H1 (cell line): ENCODE results near the gene OR6Q1. TPM values are rescaled to one million over a fixed set of nuclear protein-coding genes. Genes with fewer than 3 reads are reported as not detected.
A peak's percentile ranks its signal among the peaks of the same experiment; 100 is the strongest.

ENCODE experiments used
- CTCF ChIA-PET: fragments of 300-600 bp; sonication (Branson Sonifier 250); formaldehyde crosslinking; loops from one replicate; lab custom pipeline; 2021; ENCODE audit not compliant: partially characterized antibody; lab: Charles Lee
- POLR2A ChIA-PET: fragments of 300-600 bp; sonication (Branson Sonifier 250); formaldehyde crosslinking; loops from one replicate; lab custom pipeline; 2021; ENCODE audit warnings: inconsistent platforms; ENCODE audit not compliant: partially characterized antibody; lab: Charles Lee
- DNase-seq, 2 experiments: peaks; one replicate each; pipeline versions ENCODE4 v3.0.0 to v3.0.0-alpha.2; 2010 to 2022; ENCODE audit warnings: low spot score in 2 of 2, low read depth in 1 of 2, mixed read lengths in 1 of 2
- FAIRE-seq: peaks from 2 replicates; lab custom pipeline; 2011; peaks lifted over from hg19 to GRCh38; lab: Jason Lieb, UNC
- H2AFZ ChIP-seq: 2 replicates; pipeline ENCODE4 v1.8.1; 2012; ENCODE audit warnings: low read length, inconsistent platforms
- H2AK5ac ChIP-seq: 2 replicates; pipeline ENCODE4 v1.6.1; 2013; ENCODE audit warnings: low read depth, low read length
- H2BK120ac ChIP-seq: replicated peaks from 2 replicates; pipeline ENCODE3; 2013; ENCODE audit warnings: low read depth, low read length, inconsistent platforms
- H2BK12ac ChIP-seq: 2 replicates; pipeline ENCODE4 v1.6.1; 2013; ENCODE audit warnings: low read depth, low read length
- H2BK15ac ChIP-seq: 2 replicates; pipeline ENCODE4 v1.6.1; 2013; ENCODE audit warnings: low read length
- H2BK20ac ChIP-seq: 2 replicates; pipeline ENCODE4 v1.6.1; 2013; ENCODE audit warnings: low read length
- H2BK5ac ChIP-seq: 2 replicates; pipeline ENCODE4 v1.6.1; 2013; ENCODE audit warnings: low read depth, low read length
- H3K14ac ChIP-seq: 2 replicates; pipeline ENCODE4 v1.6.1; 2013; ENCODE audit warnings: inconsistent platforms; ENCODE audit not compliant: insufficient read length
- H3K18ac ChIP-seq: 2 replicates; pipeline ENCODE4 v1.6.1; 2013; ENCODE audit warnings: low read length; ENCODE audit errors: extremely low read depth
- H3K23ac ChIP-seq: 2 replicates; pipeline ENCODE4 v1.6.1; 2013; ENCODE audit warnings: inconsistent platforms; ENCODE audit not compliant: insufficient read length
- H3K23me2 ChIP-seq: 2 replicates; pipeline ENCODE4 v1.6.1; 2013; ENCODE audit warnings: low read depth, low read length
- H3K27ac ChIP-seq: 2 replicates; pipeline ENCODE4 v1.6.1; 2011; ENCODE audit warnings: low read depth, low read length, inconsistent platforms
- H3K27me3 ChIP-seq, 4 experiments: replicated peaks in 1 of 4; 1 replicate in 1 of 4; 2 replicates in 3 of 4; pipeline versions ENCODE4 v1.6.1 to v1.8.1; 2011 to 2013; ENCODE audit warnings: low read length in 3 of 4, mild to moderate bottlenecking in 3 of 4, inconsistent platforms in 2 of 4, mixed read lengths in 2 of 4, moderate library complexity in 1 of 4; ENCODE audit not compliant: control insufficient read depth in 3 of 4, insufficient read depth in 3 of 4; ENCODE audit errors: extremely low read depth in 1 of 4
- H3K36me3 ChIP-seq, 4 experiments: 2 replicates each; pipeline versions ENCODE4 v1.6.1 to v1.8.1; 2011 to 2013; ENCODE audit warnings: mild to moderate bottlenecking in 4 of 4, low read length in 3 of 4, moderate library complexity in 2 of 4, control low read depth in 1 of 4, inconsistent platforms in 1 of 4; ENCODE audit not compliant: insufficient read depth in 4 of 4, control insufficient read depth in 2 of 4
- H3K4ac ChIP-seq: replicated peaks from 2 replicates; pipeline ENCODE3; 2013; ENCODE audit warnings: low read length, low read depth, mixed read lengths, inconsistent platforms; ENCODE audit not compliant: insufficient read length
- H3K4me1 ChIP-seq, 4 experiments: replicated peaks in 1 of 4; 1 replicate in 1 of 4; 2 replicates in 3 of 4; pipeline versions ENCODE4 v1.6.1 to v1.8.1; 2011 to 2013; ENCODE audit warnings: low read length in 3 of 4, inconsistent platforms in 2 of 4, mixed read lengths in 1 of 4; ENCODE audit not compliant: insufficient read depth in 4 of 4, control insufficient read depth in 3 of 4
- H3K4me2 ChIP-seq, 2 experiments: 2 replicates each; pipeline versions ENCODE4 v1.6.1 to v1.8.1; 2011 to 2013; ENCODE audit warnings: low read depth in 2 of 2, low read length in 2 of 2, control low read depth in 1 of 2, inconsistent platforms in 1 of 2, mild to moderate bottlenecking in 1 of 2; ENCODE audit not compliant: insufficient read depth in 1 of 2
- H3K4me3 ChIP-seq, 4 experiments: fragments of 200-600, 300-600 bp in 1 of 4; sonication (generic), shearing (Covaris generic), sonication (Bioruptor Twin) in 1 of 4; 2 replicates each; pipeline versions ENCODE4 v1.5.1 to v1.8.1; 2011 to 2016; ENCODE audit warnings: low read length in 4 of 4, low read depth in 3 of 4, control low read depth in 2 of 4, inconsistent platforms in 2 of 4, mild to moderate bottlenecking in 2 of 4, mixed read lengths in 1 of 4, moderate library complexity in 1 of 4; ENCODE audit not compliant: insufficient read depth in 2 of 4; ENCODE audit errors: extremely low read depth in 1 of 4
- H3K56ac ChIP-seq: replicated peaks from 2 replicates; pipeline ENCODE3; 2013; ENCODE audit warnings: low read depth, mild to moderate bottlenecking, mixed read lengths, low read length, inconsistent platforms; ENCODE audit not compliant: insufficient read length
- H3K79me1 ChIP-seq: 2 replicates; pipeline ENCODE4 v1.6.1; 2013; ENCODE audit warnings: low read depth, low read length, control low read depth
- H3K79me2 ChIP-seq, 2 experiments: 2 replicates each; pipeline versions ENCODE4 v1.6.1 to v1.8.1; 2012 to 2013; ENCODE audit warnings: low read length in 2 of 2, mild to moderate bottlenecking in 2 of 2, inconsistent platforms in 1 of 2; ENCODE audit not compliant: insufficient read depth in 2 of 2, control insufficient read depth in 1 of 2
- H3K9ac ChIP-seq, 4 experiments: replicated peaks in 1 of 4; 1 replicate in 1 of 4; 2 replicates in 3 of 4; pipeline versions ENCODE4 v1.6.1 to v1.8.1; 2011 to 2013; ENCODE audit warnings: low read depth in 3 of 4, low read length in 3 of 4, control low read depth in 2 of 4, mild to moderate bottlenecking in 2 of 4, moderate library complexity in 2 of 4, inconsistent platforms in 1 of 4; ENCODE audit errors: extremely low read depth in 1 of 4
- H3K9me3 ChIP-seq, 2 experiments: 2 replicates each; pipeline versions ENCODE4 v1.6.1 to v1.8.1; 2012 to 2013; ENCODE audit warnings: mild to moderate bottlenecking in 2 of 2, moderate library complexity in 2 of 2, control low read depth in 1 of 2, inconsistent platforms in 1 of 2, low read depth in 1 of 2, low read length in 1 of 2, mixed read lengths in 1 of 2; ENCODE audit not compliant: insufficient read depth in 2 of 2
- H4K20me1 ChIP-seq, 2 experiments: replicated peaks in 1 of 2; 2 replicates each; pipeline versions ENCODE3 to v1.8.1; 2011 to 2013; ENCODE audit warnings: inconsistent platforms in 2 of 2, low read length in 2 of 2, mild to moderate bottlenecking in 1 of 2; ENCODE audit not compliant: insufficient read depth in 2 of 2, control insufficient read depth in 1 of 2
- H4K5ac ChIP-seq: 2 replicates; pipeline ENCODE4 v1.6.1; 2013; ENCODE audit warnings: low read length, low read depth, mixed read lengths, inconsistent platforms; ENCODE audit not compliant: insufficient read length
- H4K8ac ChIP-seq: 2 replicates; pipeline ENCODE4 v1.8.0; 2013; ENCODE audit warnings: mild to moderate bottlenecking, moderate library complexity, low read length, inconsistent platforms; ENCODE audit not compliant: insufficient read depth; ENCODE audit errors: extremely low read depth
- H4K91ac ChIP-seq: replicated peaks from 2 replicates; pipeline ENCODE3; 2013; ENCODE audit warnings: low read length, mixed read lengths, inconsistent platforms; ENCODE audit not compliant: insufficient read length
- BRCA1 ChIP-seq: IDR thresholded peaks from 2 replicates; pipeline ENCODE4 v1.6.1; 2012; ENCODE audit warnings: low read depth, low read length, improper control_type of control experiment
- CHD1 ChIP-seq: IDR thresholded peaks from 2 replicates; pipeline ENCODE4 v1.6.1; 2012; ENCODE audit warnings: low read depth, low read length, improper control_type of control experiment
- CREB1 ChIP-seq: IDR thresholded peaks from 2 replicates; pipeline ENCODE4 v1.6.1; 2012; ENCODE audit warnings: inconsistent platforms
- CTBP2 ChIP-seq: IDR thresholded peaks from 2 replicates; pipeline ENCODE4 v1.7.0; 2011; ENCODE audit warnings: borderline replicate concordance, mild to moderate bottlenecking, moderate library complexity, mixed read lengths, low read length; ENCODE audit not compliant: insufficient read depth, insufficient read length
- EZH2 ChIP-seq: fragments of 200-600 bp; sonication (generic); IDR thresholded peaks from 2 replicates; pipeline ENCODE4 v1.7.1; 2012; ENCODE audit warnings: low read depth, mild to moderate bottlenecking, moderate library complexity, low read length, inconsistent platforms; ENCODE audit not compliant: severe bottlenecking
- GABPA ChIP-seq: IDR thresholded peaks from 2 replicates; pipeline ENCODE4 v1.6.1; 2011; ENCODE audit warnings: mild to moderate bottlenecking, low read length, moderate library complexity, borderline replicate concordance; ENCODE audit not compliant: insufficient read depth
- GTF2F1 ChIP-seq: IDR thresholded peaks from 2 replicates; pipeline ENCODE4 v1.6.1; 2012; ENCODE audit warnings: low read depth, low read length, improper control_type of control experiment, borderline replicate concordance
- HDAC6 ChIP-seq: IDR thresholded peaks from one replicate; pipeline ENCODE4 v1.7.1; 2012; ENCODE audit warnings: low read depth, mild to moderate bottlenecking, inconsistent platforms, low read length, moderate library complexity
- RXRA ChIP-seq: IDR thresholded peaks from 2 replicates; pipeline ENCODE4 v1.6.1; 2011; ENCODE audit warnings: low read depth, mild to moderate bottlenecking, low read length, moderate library complexity; ENCODE audit not compliant: insufficient read depth
- TBP ChIP-seq: IDR thresholded peaks from 2 replicates; pipeline ENCODE4 v1.6.1; 2011; ENCODE audit warnings: low read depth, low read length, improper control_type of control experiment
- WGBS, 2 experiments: shearing (Covaris generic) in 1 of 2; methylation state at CpG; one replicate each; pipeline versions ENCODE4 v1.1.6 to v1.1.7; 2013 to 2015; ENCODE audit warnings: low lambda C conversion rate in 2 of 2, mixed read lengths in 2 of 2, inconsistent platforms in 1 of 2, low coverage in 1 of 2, missing lambda C conversion rate in 1 of 2; ENCODE audit not compliant: insufficient replicate concordance in 2 of 2, insufficient coverage in 1 of 2, insufficient read length in 1 of 2; ENCODE audit errors: extremely low coverage in 1 of 2, missing lambda C conversion rate in 1 of 2; 5-methylcytosine and 5-hydroxymethylcytosine counted together
- polyA plus RNA-seq, 7 experiments: library from polyadenylated mRNA; depleted of rRNA in 3 of 7; stranded (reverse) in 5 of 7; unstranded in 2 of 7; fragments of >200 nt in 5 of 7; fragments of 200-250 nt in 2 of 7; gene quantifications; 1 replicate in 5 of 7; 2 replicates in 1 of 7; 4 replicates in 1 of 7; pipeline versions ENCODE4 v1.2.1 to v1.2.3, GENCODE V29; 2011 to 2013; ENCODE audit warnings: missing spikeins in 2 of 7, mixed read lengths in 2 of 7
- total RNA-seq: library from RNA; stranded (reverse); fragmentation: NEBNext Ultra II Directional; extraction: Animal tissue kit (Norgen Biotek cat#: 25700); gene quantifications from 2 replicates; pipeline ENCODE4 v1.2.1, GENCODE V29; 2021
- TF ChIP-seq, protein P1 (sequence below): IDR thresholded peaks from 2 replicates; pipeline ENCODE4 v1.6.1; 2012; ENCODE audit warnings: inconsistent platforms

OR6Q1 gene
- total and polyA plus RNA-seq, 2 of the 8 experiments (the other 6 are each of a cell fraction or from before 2014, with no cell fraction given): not detected

DNA sequence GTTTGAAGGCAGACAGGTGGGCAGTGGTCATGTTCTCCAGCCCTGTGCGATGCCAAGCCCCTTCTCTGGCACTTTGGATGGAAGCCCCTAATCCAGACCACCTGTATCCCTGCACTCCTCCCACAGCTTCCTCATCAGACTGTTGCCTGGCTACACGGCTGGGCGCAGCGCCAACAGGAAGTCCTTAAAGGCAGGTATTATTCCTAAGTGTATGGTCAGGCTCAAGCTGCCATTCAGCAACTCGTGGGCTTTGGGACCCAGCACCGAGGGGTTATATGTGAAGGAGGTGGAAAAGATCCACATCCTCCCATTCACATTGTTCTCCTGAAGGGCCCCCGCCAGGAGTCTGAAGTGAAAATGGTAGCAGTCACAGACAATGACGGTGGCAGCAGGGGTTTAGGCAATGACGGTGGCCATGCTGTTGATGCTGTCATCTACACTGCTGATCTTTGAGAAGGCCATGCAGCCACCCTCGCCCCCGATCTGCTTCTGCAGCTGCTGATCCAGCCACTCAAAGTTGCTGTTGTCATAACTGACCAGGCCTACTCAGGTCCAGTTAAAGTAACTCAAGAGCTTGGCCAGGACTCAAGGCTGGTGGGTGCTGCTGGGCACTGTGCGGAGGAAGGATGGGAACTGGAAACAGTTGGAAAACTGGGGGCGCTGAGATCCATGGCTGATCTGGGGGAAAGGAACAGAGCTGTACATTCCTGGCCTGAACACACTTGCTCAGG, 27.7 kb downstream of the OR6Q1 start:
- peak overlapping the region; percentile 86; the same call in 1 of the 2 replicates for H2BK5ac ChIP-seq
- no peak overlapping the region for H3K4me3 ChIP-seq
- 78% methylated on average over 13 of the region's 13 CpGs; no CpG with 5 or more reads in 1 of the 2 experiments for WGBS, 2 experiments
- no peak overlapping the region for H4K5ac ChIP-seq
- no peak overlapping the region for H4K8ac ChIP-seq
- no peaks in the 10 kb centered on the region for H4K20me1 ChIP-seq
- no peaks in the 10 kb centered on the region for H3K9me3 ChIP-seq
- H2BK12ac ChIP-seq: peak overlapping the region; percentile 78
- H3K27me3 ChIP-seq: no peaks in the 10 kb centered on the region
- ChIA-PET POLR2A (no interaction called here), CTCF (interaction anchor here (1.2 to 3.5 kb wide), 6 partner anchors 11 to 465 kb away, joined by 3 to 19 read pairs (median 4); no protein-coding TSS in a partner anchor)
- H3K27ac ChIP-seq: peak overlapping the region; percentile 28
- H3K23ac ChIP-seq: no peak overlapping the region
- H3K18ac ChIP-seq: peak overlapping the region; percentile 64; the same call in 1 of the 2 replicates
- H3K36me3 ChIP-seq: no peaks in the 10 kb centered on the region
- no peak for DNase-seq
- H2AK5ac ChIP-seq: peak overlapping the region; percentile 47; the same call in 1 of the 2 replicates
- peak overlapping the region; percentile 38; the same call in 1 of the 2 replicates for H2BK20ac ChIP-seq
- no peaks in the 10 kb centered on the region for H3K79me2 ChIP-seq
- FAIRE-seq: no peak
- H4K91ac ChIP-seq: peak overlapping the region; percentile 25
- H2AFZ ChIP-seq: peak overlapping the region; percentile 60
- H3K4me2 ChIP-seq: 0 out of 4 replicates have a peak overlapping the region, but pooled peaks of 1 of the 2 experiments have one; percentile 12
- no peaks in the 10 kb centered on the region for H3K79me1 ChIP-seq
- H3K14ac ChIP-seq: no peak overlapping the region
- no peak overlapping the region for H2BK120ac ChIP-seq
- H3K9ac ChIP-seq: no peak overlapping the region; a peak in 1 of 7 replicates
- no peaks in the 10 kb centered on the region for H3K23me2 ChIP-seq
- peaks cover 0 to 19% (median 16%) of the 10 kb centered on the region in 4 experiments; a peak in 6 of 7 replicates for H3K4me1 ChIP-seq
- TF ChIP-seq CREB1 (no peak), GTF2F1 (no peak), CHD1 (no peak), EZH2 (no peak), GABPA (no peak), CTBP2 (no peak), BRCA1 (no peak), RXRA (no peak), TBP (no peak), HDAC6 (no peak)
- TF ChIP-seq, protein P1, sequence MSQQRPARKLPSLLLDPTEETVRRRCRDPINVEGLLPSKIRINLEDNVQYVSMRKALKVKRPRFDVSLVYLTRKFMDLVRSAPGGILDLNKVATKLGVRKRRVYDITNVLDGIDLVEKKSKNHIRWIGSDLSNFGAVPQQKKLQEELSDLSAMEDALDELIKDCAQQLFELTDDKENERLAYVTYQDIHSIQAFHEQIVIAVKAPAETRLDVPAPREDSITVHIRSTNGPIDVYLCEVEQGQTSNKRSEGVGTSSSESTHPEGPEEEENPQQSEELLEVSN: no peak
- H2BK15ac ChIP-seq: no peak overlapping the region
- H3K56ac ChIP-seq: no peak overlapping the region
- no peak overlapping the region for H3K4ac ChIP-seq
